SK-N-SH treated with all-trans-retinoic acid at 6 μM for 48 hours (cell line): ENCODE results near the gene CABLES1.

Experiments
- ATAC-seq: fragments of 200-7000 bp; cut with Tn5 transposase; 3 replicates; pipeline ENCODE4 v1.9.1; 2020; ENCODE audit warnings: mild to moderate bottlenecking, moderate library complexity
- ARNTL ChIP-seq: fragments of 450-650 bp; formaldehyde crosslinking; IDR thresholded peaks from 2 replicates; pipeline ENCODE4 v1.5.0; 2020; ENCODE audit warnings: low read depth, mild to moderate bottlenecking, moderate library complexity, borderline replicate concordance
- BACH2 ChIP-seq: fragments of 250-450 bp; sonication (Bioruptor Pico); IDR thresholded peaks from 2 replicates; pipeline ENCODE4 v1.9.0; 2021; ENCODE audit warnings: mild to moderate bottlenecking, borderline replicate concordance
- CSDC2 ChIP-seq: fragments of 250-450 bp; sonication (Bioruptor Pico); IDR thresholded peaks from 2 replicates; pipeline ENCODE4 v1.5.0; 2020; ENCODE audit warnings: mild to moderate bottlenecking, moderate library complexity
- ESRRG ChIP-seq: fragments of 250-450 bp; sonication (Bioruptor Pico); IDR thresholded peaks from 2 replicates; pipeline ENCODE4 v1.6.1; 2021; ENCODE audit warnings: mild to moderate bottlenecking
- GLIS3 ChIP-seq: fragments of 250-450 bp; sonication (Bioruptor Pico); IDR thresholded peaks from 2 replicates; pipeline ENCODE4 v1.5.0; 2020; ENCODE audit warnings: mild to moderate bottlenecking, moderate library complexity
- ISL1 ChIP-seq: fragments of 250-450 bp; sonication (Bioruptor Pico); IDR thresholded peaks from 2 replicates; pipeline ENCODE4 v2.1.2; 2022; ENCODE audit warnings: mild to moderate bottlenecking, moderate library complexity
- OSR1 ChIP-seq: fragments of 250-450 bp; sonication (Bioruptor Pico); IDR thresholded peaks from 2 replicates; pipeline ENCODE4 v1.8.0; 2022; ENCODE audit warnings: moderate library complexity, mild to moderate bottlenecking, inconsistent platforms
- POU6F1 ChIP-seq: fragments of 250-450 bp; sonication (Bioruptor Pico); IDR thresholded peaks from 2 replicates; pipeline ENCODE4 v1.8.0; 2021; ENCODE audit warnings: low read depth, mild to moderate bottlenecking, moderate library complexity, borderline replicate concordance
- PPARA ChIP-seq: fragments of 250-450 bp; sonication (Bioruptor Pico); IDR thresholded peaks from 2 replicates; pipeline ENCODE4 v1.5.0; 2020; ENCODE audit warnings: mild to moderate bottlenecking, borderline replicate concordance
- RARB ChIP-seq: fragments of 250-450 bp; sonication (Bioruptor Pico); IDR thresholded peaks from 2 replicates; pipeline ENCODE4 v1.8.0; 2021; ENCODE audit warnings: mild to moderate bottlenecking, moderate library complexity
- SNAI2 ChIP-seq: fragments of 250-450 bp; sonication (Bioruptor Pico); IDR thresholded peaks from 2 replicates; pipeline ENCODE4 v1.5.0; 2020; ENCODE audit warnings: mild to moderate bottlenecking, moderate library complexity
- TCF4 ChIP-seq: fragments of 250-450 bp; sonication (Bioruptor Pico); IDR thresholded peaks from 2 replicates; pipeline ENCODE4 v1.8.0; 2021; ENCODE audit warnings: mild to moderate bottlenecking, moderate library complexity, borderline replicate concordance
- TOX ChIP-seq: fragments of 250-450 bp; sonication (Bioruptor Pico); IDR thresholded peaks from 2 replicates; pipeline ENCODE4 v1.8.0; 2021; ENCODE audit warnings: mild to moderate bottlenecking, moderate library complexity, borderline replicate concordance
- ZC3H10 ChIP-seq: fragments of 250-450 bp; sonication (Bioruptor Pico); IDR thresholded peaks from 2 replicates; pipeline ENCODE4 v1.5.1; 2021; ENCODE audit warnings: mild to moderate bottlenecking, moderate library complexity
- ZFP3 ChIP-seq: fragments of 250-450 bp; sonication (Bioruptor Pico); IDR thresholded peaks from 2 replicates; pipeline ENCODE4 v1.5.0; 2020; ENCODE audit warnings: mild to moderate bottlenecking, moderate library complexity
- ZFP30 ChIP-seq: fragments of 450-650 bp; formaldehyde crosslinking; IDR thresholded peaks from 2 replicates; pipeline ENCODE4 v1.5.0; 2022; ENCODE audit warnings: mild to moderate bottlenecking, moderate library complexity
- ZNF565 ChIP-seq: fragments of 450-650 bp; formaldehyde crosslinking; conservative IDR thresholded peaks from 2 replicates; pipeline ENCODE4 v1.5.0; 2020; ENCODE audit warnings: low read depth, mild to moderate bottlenecking, moderate library complexity
- ZNF70 ChIP-seq: fragments of 450-650 bp; formaldehyde crosslinking; IDR thresholded peaks from 2 replicates; pipeline ENCODE4 v1.5.0; 2020; ENCODE audit warnings: mild to moderate bottlenecking, moderate library complexity
- ZNF8 ChIP-seq: fragments of 450-650 bp; formaldehyde crosslinking; IDR thresholded peaks from 2 replicates; pipeline ENCODE4 v1.5.0; 2020; ENCODE audit warnings: mild to moderate bottlenecking, moderate library complexity
- TF ChIP-seq, protein P1 (sequence below): fragments of 250-450 bp; sonication (Bioruptor Pico); IDR thresholded peaks from 2 replicates; pipeline ENCODE4 v1.5.1; 2021; ENCODE audit warnings: mild to moderate bottlenecking, moderate library complexity

Gene CABLES1

DNA sequence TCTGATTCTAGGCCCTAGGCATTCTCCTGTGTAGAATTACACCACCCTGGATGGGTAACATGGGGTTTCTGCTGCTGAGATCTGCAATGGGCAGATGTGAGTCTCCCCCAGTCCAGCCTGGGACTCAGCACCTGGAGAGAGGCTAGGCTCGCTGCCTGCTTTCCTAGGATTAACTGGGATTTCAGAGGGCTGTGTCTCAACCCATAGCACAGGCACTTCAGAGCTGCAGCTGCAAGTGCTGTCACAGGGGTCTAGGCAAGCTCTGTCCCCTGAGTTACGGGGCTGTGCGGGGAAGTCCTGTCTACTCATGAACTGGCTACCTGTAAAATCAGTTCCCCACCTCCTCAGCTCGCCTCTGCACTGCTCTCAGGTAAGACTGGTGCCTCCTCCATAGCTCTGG lies 51.5 kb downstream of the CABLES1 start:
- ATAC-seq = no peak
- TF ChIP-seq ZNF8 (CRISPR knock-in tag) = no peak

GRCh38 chr18:23188068-23188760 lies 52.9 kb downstream of the CABLES1 start:
- TF ChIP-seq ARNTL (CRISPR knock-in tag) (no peak), BACH2 (no peak), ZC3H10 (CRISPR knock-in tag) (no peak), TCF4 (no peak), ZNF565 (CRISPR knock-in tag) (no peak), SNAI2 (CRISPR knock-in tag) (no peak), OSR1 (CRISPR knock-in tag) (no peak), PPARA (CRISPR knock-in tag) (no peak), ESRRG (CRISPR knock-in tag) (no peak), ZFP30 (CRISPR knock-in tag) (no peak), RARB (no peak), CSDC2 (CRISPR knock-in tag) (no peak), TOX (no peak), ZFP3 (CRISPR knock-in tag) (no peak), ZNF8 (CRISPR knock-in tag) (no peak), POU6F1 (CRISPR knock-in tag) (no peak), GLIS3 (CRISPR knock-in tag) (no peak), ISL1 (CRISPR knock-in tag) (no peak)
- TF ChIP-seq, protein P1, sequence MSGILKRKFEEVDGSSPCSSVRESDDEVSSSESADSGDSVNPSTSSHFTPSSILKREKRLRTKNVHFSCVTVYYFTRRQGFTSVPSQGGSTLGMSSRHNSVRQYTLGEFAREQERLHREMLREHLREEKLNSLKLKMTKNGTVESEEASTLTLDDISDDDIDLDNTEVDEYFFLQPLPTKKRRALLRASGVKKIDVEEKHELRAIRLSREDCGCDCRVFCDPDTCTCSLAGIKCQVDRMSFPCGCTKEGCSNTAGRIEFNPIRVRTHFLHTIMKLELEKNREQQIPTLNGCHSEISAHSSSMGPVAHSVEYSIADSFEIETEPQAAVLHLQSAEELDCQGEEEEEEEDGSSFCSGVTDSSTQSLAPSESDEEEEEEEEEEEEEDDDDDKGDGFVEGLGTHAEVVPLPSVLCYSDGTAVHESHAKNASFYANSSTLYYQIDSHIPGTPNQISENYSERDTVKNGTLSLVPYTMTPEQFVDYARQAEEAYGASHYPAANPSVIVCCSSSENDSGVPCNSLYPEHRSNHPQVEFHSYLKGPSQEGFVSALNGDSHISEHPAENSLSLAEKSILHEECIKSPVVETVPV (CRISPR knock-in tag) = no peak
- no peak for ATAC-seq

- ATAC-seq = no peak
- TF ChIP-seq CSDC2 (CRISPR knock-in tag) = no peak
- no peak for TF ChIP-seq ESRRG (CRISPR knock-in tag)
- TF ChIP-seq RARB = no peak
- TF ChIP-seq, protein P1 (CRISPR knock-in tag) = no peak
- TF ChIP-seq SNAI2 (CRISPR knock-in tag) = no peak
- TF ChIP-seq POU6F1 (CRISPR knock-in tag) = no peak
- TF ChIP-seq ZNF565 (CRISPR knock-in tag) = no peak
- no peak for TF ChIP-seq BACH2
- no peak for TF ChIP-seq TOX
- no peak for TF ChIP-seq ZFP3 (CRISPR knock-in tag)
- no peak for TF ChIP-seq ISL1 (CRISPR knock-in tag)
- no peak for TF ChIP-seq ZC3H10 (CRISPR knock-in tag)
Measured at GRCh38 chr18:23189099-23189498, 53.8 kb downstream of the CABLES1 start.

DNA sequence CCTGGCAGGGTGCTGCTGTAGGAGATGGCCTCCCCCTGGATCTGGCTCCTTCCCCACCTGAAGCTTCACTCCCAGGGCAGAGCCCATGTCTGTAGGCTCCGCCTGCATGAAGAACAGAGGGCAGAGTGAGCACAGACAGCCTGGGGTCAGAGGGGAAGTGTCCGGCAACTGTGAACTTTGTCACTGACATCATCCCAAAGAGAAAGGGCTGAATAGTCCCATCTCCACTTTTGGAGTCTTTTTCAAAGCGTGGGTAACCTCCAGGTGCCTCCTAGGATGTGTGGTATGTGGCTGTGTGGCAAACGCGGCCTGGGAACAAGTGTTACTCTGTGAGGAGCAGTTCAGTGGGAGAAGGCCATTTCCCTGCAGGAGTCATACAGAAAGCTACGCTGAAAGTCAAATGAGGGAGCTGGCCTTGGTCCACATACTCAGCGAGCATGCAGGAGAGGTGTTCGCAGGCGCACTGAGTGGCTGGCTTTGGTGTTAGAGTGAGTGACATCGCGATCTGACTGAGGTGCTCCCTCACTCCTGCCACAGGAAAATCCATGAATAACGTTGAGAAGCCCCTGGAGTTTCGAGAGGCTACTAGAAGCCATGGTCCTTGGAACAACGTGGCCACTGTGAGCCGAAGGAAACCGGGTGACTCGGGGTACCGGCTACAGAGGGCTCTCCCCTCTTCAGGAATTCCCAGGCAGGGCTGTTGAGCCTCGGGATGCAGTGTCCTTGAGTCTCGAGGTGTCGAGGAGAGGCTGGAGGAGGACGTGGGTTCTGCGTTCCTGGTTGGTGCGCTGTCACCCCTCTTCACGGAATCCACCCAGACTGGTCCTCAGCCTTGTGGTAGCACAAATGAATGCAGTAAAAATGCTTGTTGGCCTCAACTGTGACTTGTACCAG lies 54.7 kb downstream of the CABLES1 start:
- TF ChIP-seq ZFP30 (CRISPR knock-in tag) = no peak
- TF ChIP-seq RARB = no peak
- no peak for TF ChIP-seq TOX
- no peak for TF ChIP-seq BACH2
- no peak for TF ChIP-seq CSDC2 (CRISPR knock-in tag)
- no peak for TF ChIP-seq ZNF70 (CRISPR knock-in tag)
- no peak for TF ChIP-seq ZNF565 (CRISPR knock-in tag)
- TF ChIP-seq SNAI2 (CRISPR knock-in tag) = no peak
- TF ChIP-seq TCF4 = no peak
- TF ChIP-seq OSR1 (CRISPR knock-in tag) = no peak
- no peak for TF ChIP-seq ZNF8 (CRISPR knock-in tag)
- TF ChIP-seq ARNTL (CRISPR knock-in tag) = no peak
- ATAC-seq = no peak
